ENCODE results near the gene ZEB2. TPM values are rescaled to one million over a fixed set of nuclear protein-coding genes. Genes with fewer than 3 reads are reported as not detected.

Gene ZEB2
- total and polyA plus RNA-seq, 2 of the 13 experiments (the other 11 are each of a cell fraction or from before 2014, with no cell fraction given) = 0.07 TPM; not detected in 1

DNA sequence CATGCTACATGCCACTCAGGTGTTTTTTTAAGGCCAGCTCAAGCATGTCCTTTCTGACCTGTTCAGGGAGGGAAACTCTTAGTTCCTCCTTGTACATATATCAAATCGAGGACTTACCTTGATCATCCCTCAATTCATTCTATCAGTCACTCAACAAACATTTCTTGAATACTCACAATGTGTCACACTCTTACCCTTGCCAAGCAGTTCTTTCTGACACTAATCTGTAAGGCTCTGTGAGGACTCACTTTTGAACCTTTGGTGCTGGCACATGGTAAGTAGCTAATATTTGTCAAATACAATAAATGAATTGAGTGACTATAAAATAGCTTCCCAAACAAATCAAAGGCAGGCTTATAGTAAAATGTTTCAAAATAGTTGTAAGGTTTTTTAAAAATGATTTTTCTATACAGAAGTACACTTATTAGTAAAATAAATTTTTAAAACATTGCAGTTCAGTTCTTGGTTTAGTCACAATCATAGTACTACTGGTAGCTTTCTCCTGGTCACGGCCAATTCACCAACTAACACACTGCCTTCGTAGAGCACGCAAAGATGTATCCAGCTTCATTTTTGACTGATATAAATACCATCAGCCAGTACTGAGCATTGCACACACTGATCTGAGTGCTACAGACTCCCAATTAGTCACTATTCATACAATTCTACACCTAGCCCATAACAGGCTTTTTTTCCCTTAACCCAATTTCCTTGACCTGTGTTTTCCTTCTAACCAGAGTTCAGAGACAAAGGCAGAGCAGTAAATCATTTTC, 50.9 kb downstream of the ZEB2 start:
- Histone ChIP-seq H3K4me2 (ENCODE audit: low read depth, low read length) (no peak overlapping the region), H2AFZ (ENCODE audit: low read length) (no peak overlapping the region), H4K20me1 (ENCODE audit: insufficient read depth, low read length) (no peaks in the 10 kb centered on the region), H3K27ac (ENCODE audit: extremely low read length, insufficient read depth, low read length) (no peak overlapping the region), H3K36me3 (replicated peaks in 1 of 2; ENCODE audit: control insufficient read depth in 1 of 2, insufficient read depth in 2 of 2, low read length in 2 of 2) (no peaks in the 10 kb centered on the region), H3K4me1 (ENCODE audit: insufficient read depth, low read length) (no peaks in the 10 kb centered on the region), H3K9ac (ENCODE audit: insufficient read depth, low read depth, low read length) (no peak overlapping the region), H3K9me3 (ENCODE audit: low read length) (no peaks in the 10 kb centered on the region), H3K27me3 (ENCODE audit: control insufficient read depth in 1 of 2, insufficient read depth in 2 of 2, low read length in 2 of 2) (no peaks in the 10 kb centered on the region), H3K79me2 (ENCODE audit: insufficient read depth, low read length) (no peaks in the 10 kb centered on the region), H3K4me3 (replicated peaks in 1 of 3; ENCODE audit: insufficient read depth in 1 of 3, low read depth in 2 of 3, low read length in 3 of 3) (no peak overlapping the region)
- 21% methylated on average over 4 of the region's 4 CpGs for WGBS (ENCODE audit: low lambda C conversion rate)
- POLR2A ChIA-PET = no interaction called here
- in situ Hi-C loops (cut with HindIII; ENCODE audit: extremely low pct_ligation_motif_present, low pct_unique_long_range_greater_than_20kb) (no loop called here), intact Hi-C loops (cut with micrococcal nuclease; ENCODE audit: unreplicated experiment) (no loop called here)
- FAIRE-seq (no peak), DNase-seq (ENCODE audit: low spot score) (no peak), ATAC-seq (no peak)
- CTCF ChIA-PET (ENCODE audit: low intra/inter-chr PET ratio, low total read pairs) = no interaction called here
- no peak for TF ChIP-seq ZSCAN29 (CRISPR knock-in tag; conservative IDR thresholded peaks at IDR 0.05)
- no peak for TF ChIP-seq RELA (CRISPR knock-in tag; IDR thresholded peaks at IDR 0.05)
- TF ChIP-seq ZSCAN22 (CRISPR knock-in tag; IDR thresholded peaks at IDR 0.05) = no peak
- no peak for TF ChIP-seq ZNF296 (CRISPR knock-in tag; conservative IDR thresholded peaks at IDR 0.05)
- TF ChIP-seq, protein P1, sequence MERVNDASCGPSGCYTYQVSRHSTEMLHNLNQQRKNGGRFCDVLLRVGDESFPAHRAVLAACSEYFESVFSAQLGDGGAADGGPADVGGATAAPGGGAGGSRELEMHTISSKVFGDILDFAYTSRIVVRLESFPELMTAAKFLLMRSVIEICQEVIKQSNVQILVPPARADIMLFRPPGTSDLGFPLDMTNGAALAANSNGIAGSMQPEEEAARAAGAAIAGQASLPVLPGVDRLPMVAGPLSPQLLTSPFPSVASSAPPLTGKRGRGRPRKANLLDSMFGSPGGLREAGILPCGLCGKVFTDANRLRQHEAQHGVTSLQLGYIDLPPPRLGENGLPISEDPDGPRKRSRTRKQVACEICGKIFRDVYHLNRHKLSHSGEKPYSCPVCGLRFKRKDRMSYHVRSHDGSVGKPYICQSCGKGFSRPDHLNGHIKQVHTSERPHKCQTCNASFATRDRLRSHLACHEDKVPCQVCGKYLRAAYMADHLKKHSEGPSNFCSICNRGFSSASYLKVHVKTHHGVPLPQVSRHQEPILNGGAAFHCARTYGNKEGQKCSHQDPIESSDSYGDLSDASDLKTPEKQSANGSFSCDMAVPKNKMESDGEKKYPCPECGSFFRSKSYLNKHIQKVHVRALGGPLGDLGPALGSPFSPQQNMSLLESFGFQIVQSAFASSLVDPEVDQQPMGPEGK (CRISPR knock-in tag; IDR thresholded peaks at IDR 0.05) = no peak
- TF ChIP-seq, protein P2, sequence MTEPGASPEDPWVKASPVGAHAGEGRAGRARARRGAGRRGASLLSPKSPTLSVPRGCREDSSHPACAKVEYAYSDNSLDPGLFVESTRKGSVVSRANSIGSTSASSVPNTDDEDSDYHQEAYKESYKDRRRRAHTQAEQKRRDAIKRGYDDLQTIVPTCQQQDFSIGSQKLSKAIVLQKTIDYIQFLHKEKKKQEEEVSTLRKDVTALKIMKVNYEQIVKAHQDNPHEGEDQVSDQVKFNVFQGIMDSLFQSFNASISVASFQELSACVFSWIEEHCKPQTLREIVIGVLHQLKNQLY (CRISPR knock-in tag; IDR thresholded peaks at IDR 0.05) = no peak
- no peak for TF ChIP-seq ZNF605 (CRISPR knock-in tag; IDR thresholded peaks at IDR 0.05)
- no peak for TF ChIP-seq ZMYM2 (CRISPR knock-in tag; IDR thresholded peaks at IDR 0.05)
- no peak for TF ChIP-seq POLR2AphosphoS2 (IDR thresholded peaks at IDR 0.05; ENCODE audit: low read depth, low read length)
- no peak for TF ChIP-seq PITX1 (CRISPR knock-in tag; IDR thresholded peaks at IDR 0.05)
- no peak for TF ChIP-seq ZNF547 (CRISPR knock-in tag; IDR thresholded peaks at IDR 0.05)
- TF ChIP-seq, protein P3, sequence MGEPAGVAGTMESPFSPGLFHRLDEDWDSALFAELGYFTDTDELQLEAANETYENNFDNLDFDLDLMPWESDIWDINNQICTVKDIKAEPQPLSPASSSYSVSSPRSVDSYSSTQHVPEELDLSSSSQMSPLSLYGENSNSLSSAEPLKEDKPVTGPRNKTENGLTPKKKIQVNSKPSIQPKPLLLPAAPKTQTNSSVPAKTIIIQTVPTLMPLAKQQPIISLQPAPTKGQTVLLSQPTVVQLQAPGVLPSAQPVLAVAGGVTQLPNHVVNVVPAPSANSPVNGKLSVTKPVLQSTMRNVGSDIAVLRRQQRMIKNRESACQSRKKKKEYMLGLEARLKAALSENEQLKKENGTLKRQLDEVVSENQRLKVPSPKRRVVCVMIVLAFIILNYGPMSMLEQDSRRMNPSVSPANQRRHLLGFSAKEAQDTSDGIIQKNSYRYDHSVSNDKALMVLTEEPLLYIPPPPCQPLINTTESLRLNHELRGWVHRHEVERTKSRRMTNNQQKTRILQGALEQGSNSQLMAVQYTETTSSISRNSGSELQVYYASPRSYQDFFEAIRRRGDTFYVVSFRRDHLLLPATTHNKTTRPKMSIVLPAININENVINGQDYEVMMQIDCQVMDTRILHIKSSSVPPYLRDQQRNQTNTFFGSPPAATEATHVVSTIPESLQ (CRISPR knock-in tag; conservative IDR thresholded peaks at IDR 0.05) = no peak
- no peak for TF ChIP-seq ZNF33B (CRISPR knock-in tag; IDR thresholded peaks at IDR 0.05)
- TF ChIP-seq, protein P4, sequence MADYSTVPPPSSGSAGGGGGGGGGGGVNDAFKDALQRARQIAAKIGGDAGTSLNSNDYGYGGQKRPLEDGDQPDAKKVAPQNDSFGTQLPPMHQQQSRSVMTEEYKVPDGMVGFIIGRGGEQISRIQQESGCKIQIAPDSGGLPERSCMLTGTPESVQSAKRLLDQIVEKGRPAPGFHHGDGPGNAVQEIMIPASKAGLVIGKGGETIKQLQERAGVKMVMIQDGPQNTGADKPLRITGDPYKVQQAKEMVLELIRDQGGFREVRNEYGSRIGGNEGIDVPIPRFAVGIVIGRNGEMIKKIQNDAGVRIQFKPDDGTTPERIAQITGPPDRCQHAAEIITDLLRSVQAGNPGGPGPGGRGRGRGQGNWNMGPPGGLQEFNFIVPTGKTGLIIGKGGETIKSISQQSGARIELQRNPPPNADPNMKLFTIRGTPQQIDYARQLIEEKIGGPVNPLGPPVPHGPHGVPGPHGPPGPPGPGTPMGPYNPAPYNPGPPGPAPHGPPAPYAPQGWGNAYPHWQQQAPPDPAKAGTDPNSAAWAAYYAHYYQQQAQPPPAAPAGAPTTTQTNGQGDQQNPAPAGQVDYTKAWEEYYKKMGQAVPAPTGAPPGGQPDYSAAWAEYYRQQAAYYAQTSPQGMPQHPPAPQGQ (CRISPR knock-in tag; IDR thresholded peaks at IDR 0.05; ENCODE audit: borderline replicate concordance) = no peak
- TF ChIP-seq ZNF678 (CRISPR knock-in tag; IDR thresholded peaks at IDR 0.05) = no peak
- BruUV-seq (replicated peaks) = no TSS peak

Data from HepG2 (cell line).